ENCODE results near the gene PPP1R3E. TPM values are rescaled to one million over a fixed set of nuclear protein-coding genes. Genes with fewer than 3 reads are reported as not detected.
"Not testable (repeated sequence)": the region's sequence is repeated elsewhere in the genome, so short reads cannot be mapped to it uniquely, and the experiment has no call there.

The PPP1R3E gene
- total and polyA plus RNA-seq, 5 donors: 6.1 to 15.3 (median 9.6) TPM

- WGBS: 83% methylated on average over 8 of the region's 8 CpGs
These were observed 41.8 kb downstream of the PPP1R3E start for GRCh38 chr14:23260849-23261248.

GRCh38 chr14:23259426-23259825 lies 43.2 kb downstream of the PPP1R3E start:
- Histone ChIP-seq H3K9me3 (ENCODE audit: control insufficient read depth, low read length) (no peaks in the 10 kb centered on the region), H3K27ac (ENCODE audit: low read length) (no peak overlapping the region), H3K4me3 (ENCODE audit: low read length) (no peak overlapping the region), H3K4me1 (ENCODE audit: control insufficient read depth, insufficient read depth, low read length) (no peaks in the 10 kb centered on the region), H3K27me3 (ENCODE audit: control insufficient read depth, insufficient read depth) (no peaks in the 10 kb centered on the region)
- DNase-seq (no peak), ATAC-seq (peak in 1 of 2 donors; percentile 81)
- intact Hi-C loops (cut with DNase I): no loop called here

More at GRCh38 chr14:23260849-23261248, 41.8 kb downstream of the PPP1R3E start:
- H3K27ac ChIP-seq (ENCODE audit: low read length); H3K4me1 ChIP-seq (ENCODE audit: control insufficient read depth, insufficient read depth, low read length); H3K4me3 ChIP-seq (ENCODE audit: low read length); H3K27me3 ChIP-seq (ENCODE audit: control insufficient read depth, insufficient read depth); intact Hi-C loops (cut with DNase I); H3K9me3 ChIP-seq (ENCODE audit: control insufficient read depth, low read length); ATAC-seq; DNase-seq: not testable (repeated sequence)

- ATAC-seq (no peak), DNase-seq (no peak)
- intact Hi-C loops (cut with DNase I): no loop called here
- WGBS: 87% methylated on average over 5 of the region's 5 CpGs
- H3K27me3 ChIP-seq (ENCODE audit: control insufficient read depth, insufficient read depth): no peaks in the 10 kb centered on the region
- H3K27ac ChIP-seq (ENCODE audit: low read length): no peak overlapping the region
- no peaks in the 10 kb centered on the region for H3K4me1 ChIP-seq (ENCODE audit: control insufficient read depth, insufficient read depth, low read length)
- no peaks in the 10 kb centered on the region for H3K9me3 ChIP-seq (ENCODE audit: control insufficient read depth, low read length)
- H3K4me3 ChIP-seq (ENCODE audit: low read length): no peak overlapping the region
These were observed 44.4 kb downstream of the PPP1R3E start for GRCh38 chr14:23258256-23258655.

GRCh38 chr14:23252420-23253333 lies 50.0 kb downstream of the PPP1R3E start:
- 53% methylated on average over 4 of the region's 4 CpGs for WGBS
- DNase-seq (no peak), ATAC-seq (no peak)
- no peaks in the 10 kb centered on the region for H3K9me3 ChIP-seq (ENCODE audit: control insufficient read depth, low read length)
- H3K4me1 ChIP-seq (ENCODE audit: control insufficient read depth, insufficient read depth, low read length): no peaks in the 10 kb centered on the region
- H3K27me3 ChIP-seq (ENCODE audit: control insufficient read depth, insufficient read depth): no peaks in the 10 kb centered on the region
- no peak overlapping the region for H3K4me3 ChIP-seq (ENCODE audit: low read length)
- H3K27ac ChIP-seq (ENCODE audit: low read length): no peak overlapping the region
- intact Hi-C loops (cut with DNase I): no loop called here

DNA sequence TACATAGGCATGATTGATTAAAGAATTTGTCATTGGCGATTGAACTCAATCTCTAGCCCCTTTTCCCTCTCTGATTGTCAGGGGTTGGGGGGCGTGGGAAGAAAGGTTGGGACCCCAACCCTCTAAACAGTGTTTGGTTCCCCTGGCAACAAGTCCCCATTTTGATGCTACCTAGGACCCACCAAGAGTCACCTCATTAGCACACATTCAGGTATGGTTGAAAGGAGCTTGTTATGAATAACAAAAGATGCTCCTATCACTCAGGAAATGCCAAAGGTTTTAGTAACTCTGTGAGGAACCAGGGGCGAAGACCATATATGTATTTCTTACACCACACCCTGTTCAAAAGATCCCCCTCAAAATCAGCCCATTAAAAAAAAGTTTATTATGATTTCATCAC lies 50.7 kb downstream of the PPP1R3E start:
- Histone ChIP-seq H3K4me3 (ENCODE audit: low read length) (no peak overlapping the region), H3K9me3 (ENCODE audit: control insufficient read depth, low read length) (no peaks in the 10 kb centered on the region), H3K27me3 (ENCODE audit: control insufficient read depth, insufficient read depth) (no peaks in the 10 kb centered on the region), H3K4me1 (ENCODE audit: control insufficient read depth, insufficient read depth, low read length) (no peaks in the 10 kb centered on the region), H3K27ac (ENCODE audit: low read length) (no peak overlapping the region)
- DNase-seq: no peak
- no peak for ATAC-seq
- 34% methylated on average over 3 of the region's 3 CpGs for WGBS
- intact Hi-C loops (cut with DNase I): no loop called here

DNA sequence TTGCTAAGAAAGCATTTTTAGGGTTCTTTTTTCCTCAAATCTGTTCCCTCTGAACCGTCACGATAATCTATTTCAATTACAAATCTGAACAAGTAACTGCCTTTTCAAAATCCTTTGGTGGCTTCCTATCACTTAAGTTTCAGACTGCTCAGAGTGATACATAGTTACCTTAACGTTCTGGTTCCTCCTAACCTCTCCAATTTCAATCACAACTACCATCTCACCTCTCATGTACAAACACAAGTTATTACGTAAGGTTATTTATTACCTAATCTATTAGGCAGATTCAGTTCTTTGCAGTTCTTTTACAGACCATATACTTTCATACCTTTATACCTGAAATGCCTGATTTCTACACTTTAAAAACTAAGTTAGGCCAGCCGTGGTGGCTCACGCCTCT lies 52.8 kb downstream of the PPP1R3E start:
- Histone ChIP-seq H3K9me3 (ENCODE audit: control insufficient read depth, low read length) (no peaks in the 10 kb centered on the region), H3K27me3 (ENCODE audit: control insufficient read depth, insufficient read depth) (no peaks in the 10 kb centered on the region), H3K4me3 (ENCODE audit: low read length) (no peak overlapping the region), H3K27ac (ENCODE audit: low read length) (no peak overlapping the region), H3K4me1 (ENCODE audit: control insufficient read depth, insufficient read depth, low read length) (no peaks in the 10 kb centered on the region)
- no peak for ATAC-seq
- intact Hi-C loops (cut with DNase I): no loop called here
- WGBS: 81% methylated on average over 6 of the region's 6 CpGs
- DNase-seq: no peak

- H3K4me1 ChIP-seq (ENCODE audit: control insufficient read depth, insufficient read depth, low read length): no peaks in the 10 kb centered on the region
- ATAC-seq: no peak
- DNase-seq: no peak
- intact Hi-C loops (cut with DNase I): no loop called here
- H3K9me3 ChIP-seq (ENCODE audit: control insufficient read depth, low read length): no peaks in the 10 kb centered on the region
- no peak overlapping the region for H3K4me3 ChIP-seq (ENCODE audit: low read length)
- no peak overlapping the region for H3K27ac ChIP-seq (ENCODE audit: low read length)
- no peaks in the 10 kb centered on the region for H3K27me3 ChIP-seq (ENCODE audit: control insufficient read depth, insufficient read depth)
- 90% methylated on average over 7 of the region's 7 CpGs for WGBS
These were observed 54.1 kb downstream of the PPP1R3E start for GRCh38 chr14:23248601-23249000.

Other genes with a start within 250 kb of the PPP1R3E start
- 1 to 10 TPM in 3 of 4 donors, under 1 TPM in 1; 0.95 to 2.3 (median 2.2) TPM for gene CDH24, start 245.3 kb downstream of the PPP1R3E start, total RNA-seq
- gene CDH24, start 245.3 kb downstream of the PPP1R3E start, polyA plus RNA-seq: 2.5 TPM
- gene ACIN1, start 207.7 kb downstream of the PPP1R3E start, total RNA-seq: 10 to 100 TPM; 78.9 to 87.8 (median 84.8) TPM
- gene ACIN1, start 207.7 kb downstream of the PPP1R3E start, polyA plus RNA-seq: 67.1 TPM
- 10 to 100 TPM; 30.2 to 43.9 (median 41.2) TPM for gene C14orf119, start 207.4 kb downstream of the PPP1R3E start, total RNA-seq
- 27.3 TPM for gene C14orf119, start 207.4 kb downstream of the PPP1R3E start, polyA plus RNA-seq
- gene CIROP, start 197.9 kb downstream of the PPP1R3E start, total RNA-seq: not detected
- gene CIROP, start 197.9 kb downstream of the PPP1R3E start, polyA plus RNA-seq: not detected
- not detected for gene CEBPE, start 183.6 kb downstream of the PPP1R3E start, total RNA-seq
- gene CEBPE, start 183.6 kb downstream of the PPP1R3E start, polyA plus RNA-seq: not detected
- gene SLC7A8, start 119.2 kb downstream of the PPP1R3E start, total RNA-seq: 10 to 100 TPM in 2 of 4 donors, 1 to 10 TPM in 2; 6.9 to 11.7 (median 10.1) TPM
- 7.8 TPM for gene SLC7A8, start 119.2 kb downstream of the PPP1R3E start, polyA plus RNA-seq
- gene RNF212B, start 64.9 kb downstream of the PPP1R3E start, total RNA-seq: not detected
- gene RNF212B, start 64.9 kb downstream of the PPP1R3E start, polyA plus RNA-seq: not detected
- 10 to 100 TPM in 2 of 4 donors, 1 to 10 TPM in 2; 8.4 to 12.7 (median 10.4) TPM for gene HOMEZ, start 16.7 kb downstream of the PPP1R3E start, total RNA-seq
- gene HOMEZ, start 16.7 kb downstream of the PPP1R3E start, polyA plus RNA-seq: 9.8 TPM
- 10 to 100 TPM; 40.4 to 51.9 (median 48.8) TPM for gene BCL2L2, start 4.0 kb upstream of the PPP1R3E start, total RNA-seq
- 38.1 TPM for gene BCL2L2, start 4.0 kb upstream of the PPP1R3E start, polyA plus RNA-seq
- gene PABPN1, start 18.6 kb upstream of the PPP1R3E start, total RNA-seq: 10 to 100 TPM; 93.6 to 97.9 (median 96.4) TPM
- 107 TPM for gene PABPN1, start 18.6 kb upstream of the PPP1R3E start, polyA plus RNA-seq
- gene SLC22A17, start 50.0 kb upstream of the PPP1R3E start, total RNA-seq: 10 to 100 TPM; 42.4 to 72.5 (median 55.9) TPM
- gene SLC22A17, start 50.0 kb upstream of the PPP1R3E start, polyA plus RNA-seq: 47.2 TPM
- gene EFS, start 62.3 kb upstream of the PPP1R3E start, total RNA-seq: 10 to 100 TPM in 1 of 4 donors, 1 to 10 TPM in 3; 6.7 to 10.1 (median 7.8) TPM
- gene EFS, start 62.3 kb upstream of the PPP1R3E start, polyA plus RNA-seq: 6.2 TPM
- not detected for gene IL25, start 70.0 kb upstream of the PPP1R3E start, total RNA-seq
- 0.09 TPM for gene IL25, start 70.0 kb upstream of the PPP1R3E start, polyA plus RNA-seq
- 1 to 10 TPM in 3 of 4 donors, under 1 TPM in 1; 0.36 to 1.4 (median 1.2) TPM for gene CMTM5, start 74.2 kb upstream of the PPP1R3E start, total RNA-seq
- 13.9 TPM for gene CMTM5, start 74.2 kb upstream of the PPP1R3E start, polyA plus RNA-seq
- over 10,000 TPM; 12,862 to 15,773 (median 14,347) TPM for gene MYH6, start 105.4 kb upstream of the PPP1R3E start, total RNA-seq
- gene MYH6, start 105.4 kb upstream of the PPP1R3E start, polyA plus RNA-seq: 11,120 TPM
- 1,000 to 10,000 TPM in 1 of 4 donors, 100 to 1,000 TPM in 3; 461 to 2,251 (median 602) TPM for gene MYH7, start 132.8 kb upstream of the PPP1R3E start, total RNA-seq
- gene MYH7, start 132.8 kb upstream of the PPP1R3E start, polyA plus RNA-seq: 1,734 TPM
- 10 to 100 TPM; 19.3 to 23.4 (median 21.8) TPM for gene NGDN, start 166.8 kb upstream of the PPP1R3E start, total RNA-seq
- gene NGDN, start 166.8 kb upstream of the PPP1R3E start, polyA plus RNA-seq: 26.8 TPM
- 1 to 10 TPM in 1 of 4 donors, under 1 TPM in 3; 0.31 to 1.0 (median 0.87) TPM for gene ZFHX2, start 248.9 kb upstream of the PPP1R3E start, total RNA-seq
- gene ZFHX2, start 248.9 kb upstream of the PPP1R3E start, polyA plus RNA-seq: 0.50 TPM

Measured in right cardiac atrium (tissue), 5 donors.